Measurements from ENCODE around the gene ARL14EP. TPM values are rescaled to one million over a fixed set of nuclear protein-coding genes. Genes with fewer than 3 reads are reported as not detected.

The ARL14EP gene
- total and polyA plus RNA-seq, 2 donors: 25.4 to 33.7 TPM

DNA sequence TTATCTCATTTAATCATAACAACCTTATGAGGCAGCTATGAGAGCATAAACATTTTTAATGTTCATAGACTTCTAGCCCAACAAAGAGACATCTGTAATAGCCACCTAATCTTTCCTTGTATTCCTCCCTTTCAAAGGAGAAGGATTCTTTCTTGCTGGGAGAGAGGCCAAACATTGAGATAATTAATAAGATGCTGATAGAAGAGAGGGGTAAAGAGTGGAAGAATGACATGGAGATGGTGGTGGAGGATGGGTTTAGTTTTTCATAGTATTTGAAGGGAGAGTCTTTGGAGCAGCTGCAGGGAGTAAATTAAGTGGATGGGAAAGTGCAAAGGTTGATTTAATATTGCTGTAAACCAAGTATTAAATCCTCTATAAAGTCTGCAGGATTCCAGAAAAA lies 57.9 kb downstream of the ARL14EP start:
- Histone ChIP-seq H3K36me3 (ENCODE audit: control insufficient read depth in 2 of 2, insufficient read depth in 2 of 2, low read length in 1 of 2) (no peaks in the 10 kb centered on the region), H3K9me3 (ENCODE audit: control insufficient read depth in 2 of 2, insufficient read depth in 1 of 2, low read length in 1 of 2) (no peaks in the 10 kb centered on the region), H3K4me3 (ENCODE audit: low read length in 2 of 2) (no peak overlapping the region), H3K4me1 (ENCODE audit: control insufficient read depth in 2 of 2, insufficient read depth in 2 of 2, low read length in 2 of 2) (no peaks in the 10 kb centered on the region), H3K27ac (ENCODE audit: low read depth in 1 of 2, low read length in 1 of 2) (no peak overlapping the region), H3K27me3 (ENCODE audit: control insufficient read depth in 2 of 2, insufficient read depth in 1 of 2, low read length in 1 of 2) (no peaks in the 10 kb centered on the region)
- DNase-seq (ENCODE audit: low read depth in 6 of 9, low spot score in 9 of 9): no peak

DNA sequence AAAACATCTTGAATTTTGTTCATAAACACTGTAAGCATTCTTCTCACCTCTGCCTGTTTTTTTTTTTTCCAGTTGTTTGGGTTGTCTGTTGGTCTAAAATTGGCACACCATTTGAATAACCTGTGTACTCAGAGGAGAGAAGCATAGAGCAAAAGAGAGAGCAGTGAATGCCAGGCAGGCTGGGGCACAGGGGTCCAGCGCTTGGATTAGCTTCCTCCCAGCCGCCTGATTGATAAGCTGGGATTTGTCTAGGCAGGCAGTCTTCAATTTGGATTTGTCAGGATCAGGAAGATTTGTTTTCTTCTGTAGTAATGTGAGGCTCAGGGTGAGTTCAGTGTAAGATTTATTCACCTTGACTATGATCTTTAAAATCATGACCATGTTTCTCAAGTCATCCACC lies 59.0 kb downstream of the ARL14EP start:
- Histone ChIP-seq H3K4me1 (ENCODE audit: control insufficient read depth in 2 of 2, insufficient read depth in 2 of 2, low read length in 2 of 2) (no peaks in the 10 kb centered on the region), H3K36me3 (ENCODE audit: control insufficient read depth in 2 of 2, insufficient read depth in 2 of 2, low read length in 1 of 2) (no peaks in the 10 kb centered on the region), H3K4me3 (ENCODE audit: low read length in 2 of 2) (no peak overlapping the region), H3K9me3 (ENCODE audit: control insufficient read depth in 2 of 2, insufficient read depth in 1 of 2, low read length in 1 of 2) (no peaks in the 10 kb centered on the region), H3K27me3 (ENCODE audit: control insufficient read depth in 2 of 2, insufficient read depth in 1 of 2, low read length in 1 of 2) (no peaks in the 10 kb centered on the region), H3K27ac (ENCODE audit: low read depth in 1 of 2, low read length in 1 of 2) (no peak overlapping the region)
- no peak for DNase-seq (ENCODE audit: low read depth in 6 of 9, low spot score in 9 of 9)
- WGBS: 94% methylated on average over 2 of the region's 2 CpGs

Other genes starting within 250 kb of the ARL14EP start
- gene FSHB, start 92.1 kb upstream of the ARL14EP start, total RNA-seq: 0.05 TPM
- gene FSHB, start 92.1 kb upstream of the ARL14EP start, polyA plus RNA-seq: 0.30 TPM

Measured in thymus (tissue), 11 donors.